ENCODE data around the gene DCLRE1B. TPM values are rescaled to one million over a fixed set of nuclear protein-coding genes. Genes with fewer than 3 reads are reported as not detected.

DCLRE1B gene
- polyA plus RNA-seq, 1 donor from 2014 or later = 7.3 TPM

DNA sequence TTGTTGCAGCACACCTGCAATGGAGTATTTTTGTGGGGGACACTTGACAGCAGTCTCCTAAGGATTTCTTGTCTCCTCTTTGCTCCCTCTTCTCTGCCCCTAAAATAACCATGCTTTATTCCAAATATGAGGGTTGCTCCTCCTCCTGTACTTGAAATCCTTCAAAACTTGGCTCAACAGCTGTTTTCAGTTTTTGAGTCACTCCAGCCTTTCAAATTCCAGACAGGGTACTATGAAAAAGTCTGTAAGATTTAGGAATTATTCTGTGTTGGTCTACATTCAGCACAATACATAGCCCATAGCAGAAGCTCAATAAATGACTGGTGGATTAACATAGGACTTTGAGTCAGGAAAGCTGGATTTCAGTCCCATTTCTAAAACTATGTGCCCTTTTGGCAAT lies 6.0 kb upstream of the DCLRE1B start:
- H2AFZ ChIP-seq (ENCODE audit: low read depth, low read length) = no peak overlapping the region
- peaks cover 7% of the 10 kb centered on the region for H3K79me2 ChIP-seq (replicated peaks; ENCODE audit: insufficient read depth, low read length)
- TF ChIP-seq, protein P1, sequence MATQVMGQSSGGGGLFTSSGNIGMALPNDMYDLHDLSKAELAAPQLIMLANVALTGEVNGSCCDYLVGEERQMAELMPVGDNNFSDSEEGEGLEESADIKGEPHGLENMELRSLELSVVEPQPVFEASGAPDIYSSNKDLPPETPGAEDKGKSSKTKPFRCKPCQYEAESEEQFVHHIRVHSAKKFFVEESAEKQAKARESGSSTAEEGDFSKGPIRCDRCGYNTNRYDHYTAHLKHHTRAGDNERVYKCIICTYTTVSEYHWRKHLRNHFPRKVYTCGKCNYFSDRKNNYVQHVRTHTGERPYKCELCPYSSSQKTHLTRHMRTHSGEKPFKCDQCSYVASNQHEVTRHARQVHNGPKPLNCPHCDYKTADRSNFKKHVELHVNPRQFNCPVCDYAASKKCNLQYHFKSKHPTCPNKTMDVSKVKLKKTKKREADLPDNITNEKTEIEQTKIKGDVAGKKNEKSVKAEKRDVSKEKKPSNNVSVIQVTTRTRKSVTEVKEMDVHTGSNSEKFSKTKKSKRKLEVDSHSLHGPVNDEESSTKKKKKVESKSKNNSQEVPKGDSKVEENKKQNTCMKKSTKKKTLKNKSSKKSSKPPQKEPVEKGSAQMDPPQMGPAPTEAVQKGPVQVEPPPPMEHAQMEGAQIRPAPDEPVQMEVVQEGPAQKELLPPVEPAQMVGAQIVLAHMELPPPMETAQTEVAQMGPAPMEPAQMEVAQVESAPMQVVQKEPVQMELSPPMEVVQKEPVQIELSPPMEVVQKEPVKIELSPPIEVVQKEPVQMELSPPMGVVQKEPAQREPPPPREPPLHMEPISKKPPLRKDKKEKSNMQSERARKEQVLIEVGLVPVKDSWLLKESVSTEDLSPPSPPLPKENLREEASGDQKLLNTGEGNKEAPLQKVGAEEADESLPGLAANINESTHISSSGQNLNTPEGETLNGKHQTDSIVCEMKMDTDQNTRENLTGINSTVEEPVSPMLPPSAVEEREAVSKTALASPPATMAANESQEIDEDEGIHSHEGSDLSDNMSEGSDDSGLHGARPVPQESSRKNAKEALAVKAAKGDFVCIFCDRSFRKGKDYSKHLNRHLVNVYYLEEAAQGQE (IDR thresholded peaks at IDR 0.05; ENCODE audit: borderline replicate concordance) = no peak
- TF ChIP-seq SMC3 (conservative IDR thresholded peaks at IDR 0.05; ENCODE audit: poor library complexity) (no peak), POLR2AphosphoS5 (IDR thresholded peaks at IDR 0.05) (no peak), TAF1 (IDR thresholded peaks at IDR 0.05; ENCODE audit: low read depth) (no peak), EP300 (conservative IDR thresholded peaks at IDR 0.05; ENCODE audit: poor library complexity, severe bottlenecking) (no peak), RAD21 (conservative IDR thresholded peaks at IDR 0.05) (no peak), MXI1 (conservative IDR thresholded peaks at IDR 0.05; ENCODE audit: poor library complexity, severe bottlenecking) (no peak), EZH2 (IDR thresholded peaks at IDR 0.05; ENCODE audit: borderline replicate concordance, insufficient read depth, low read length, poor library complexity, severe bottlenecking) (no peak)
- TF ChIP-seq, protein P2, sequence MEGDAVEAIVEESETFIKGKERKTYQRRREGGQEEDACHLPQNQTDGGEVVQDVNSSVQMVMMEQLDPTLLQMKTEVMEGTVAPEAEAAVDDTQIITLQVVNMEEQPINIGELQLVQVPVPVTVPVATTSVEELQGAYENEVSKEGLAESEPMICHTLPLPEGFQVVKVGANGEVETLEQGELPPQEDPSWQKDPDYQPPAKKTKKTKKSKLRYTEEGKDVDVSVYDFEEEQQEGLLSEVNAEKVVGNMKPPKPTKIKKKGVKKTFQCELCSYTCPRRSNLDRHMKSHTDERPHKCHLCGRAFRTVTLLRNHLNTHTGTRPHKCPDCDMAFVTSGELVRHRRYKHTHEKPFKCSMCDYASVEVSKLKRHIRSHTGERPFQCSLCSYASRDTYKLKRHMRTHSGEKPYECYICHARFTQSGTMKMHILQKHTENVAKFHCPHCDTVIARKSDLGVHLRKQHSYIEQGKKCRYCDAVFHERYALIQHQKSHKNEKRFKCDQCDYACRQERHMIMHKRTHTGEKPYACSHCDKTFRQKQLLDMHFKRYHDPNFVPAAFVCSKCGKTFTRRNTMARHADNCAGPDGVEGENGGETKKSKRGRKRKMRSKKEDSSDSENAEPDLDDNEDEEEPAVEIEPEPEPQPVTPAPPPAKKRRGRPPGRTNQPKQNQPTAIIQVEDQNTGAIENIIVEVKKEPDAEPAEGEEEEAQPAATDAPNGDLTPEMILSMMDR (IDR thresholded peaks at IDR 0.05; ENCODE audit: poor library complexity, severe bottlenecking) = no peak
- H3K4me2 ChIP-seq (ENCODE audit: low read length) = no peak overlapping the region
- H3F3A ChIP-seq (ENCODE audit: insufficient read depth, low read length, poor library complexity, severe bottlenecking) = peaks cover 5% of the 10 kb centered on the region
- no peak overlapping the region for H3K4me3 ChIP-seq (ENCODE audit: low read length)
- no peaks in the 10 kb centered on the region for H3K9me3 ChIP-seq (ENCODE audit: low read length)
- H3K27me3 ChIP-seq (ENCODE audit: insufficient read depth, low read depth, low read length) = no peaks in the 10 kb centered on the region
- H3K9ac ChIP-seq (ENCODE audit: low read length) = no peak overlapping the region
- H4K20me1 ChIP-seq (ENCODE audit: insufficient read depth) = no peaks in the 10 kb centered on the region
- H3K36me3 ChIP-seq (ENCODE audit: insufficient read depth, low read length) = peaks cover 13% of the 10 kb centered on the region
- H3K27ac ChIP-seq (ENCODE audit: low read length) = no peak overlapping the region
- H3K9me2 ChIP-seq (ENCODE audit: insufficient read depth, low read length) = no peaks in the 10 kb centered on the region

DNA sequence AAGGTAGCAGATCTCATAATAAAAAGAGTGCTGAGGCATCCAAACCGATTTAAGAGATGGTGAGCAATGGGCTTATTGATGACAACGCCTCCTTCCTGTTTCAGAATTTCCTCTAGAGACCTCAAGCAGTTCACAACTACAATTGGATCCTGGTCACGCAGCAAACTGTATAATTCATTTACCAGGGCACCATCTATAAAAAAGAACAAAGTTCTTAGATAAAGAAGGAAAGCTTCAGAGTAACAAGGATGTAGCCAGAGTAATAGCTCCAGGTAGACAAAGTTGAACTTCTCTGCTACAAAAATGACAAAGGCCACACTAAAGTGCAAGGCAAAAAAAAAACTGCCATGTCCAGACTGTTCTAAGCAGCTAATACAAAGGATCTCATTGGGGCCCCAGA lies 3.9 kb upstream of the DCLRE1B start:
- Histone ChIP-seq H3K4me3 (ENCODE audit: low read length) (no peak overlapping the region), H3K27me3 (ENCODE audit: insufficient read depth, low read depth, low read length) (no peaks in the 10 kb centered on the region), H2AFZ (ENCODE audit: low read depth, low read length) (no peak overlapping the region), H3K9me2 (ENCODE audit: insufficient read depth, low read length) (no peaks in the 10 kb centered on the region), H3K79me2 (replicated peaks; ENCODE audit: insufficient read depth, low read length) (peaks cover 13% of the 10 kb centered on the region), H3F3A (ENCODE audit: insufficient read depth, low read length, poor library complexity, severe bottlenecking) (peaks cover 6% of the 10 kb centered on the region), H3K4me2 (ENCODE audit: low read length) (no peak overlapping the region), H3K36me3 (ENCODE audit: insufficient read depth, low read length) (peaks cover 4% of the 10 kb centered on the region), H4K20me1 (ENCODE audit: insufficient read depth) (no peaks in the 10 kb centered on the region), H3K9me3 (ENCODE audit: low read length) (no peaks in the 10 kb centered on the region), H3K27ac (ENCODE audit: low read length) (no peak overlapping the region), H3K9ac (ENCODE audit: low read length) (no peak overlapping the region)
- TF ChIP-seq EP300 (conservative IDR thresholded peaks at IDR 0.05; ENCODE audit: poor library complexity, severe bottlenecking) (no peak), RAD21 (conservative IDR thresholded peaks at IDR 0.05) (no peak), MXI1 (conservative IDR thresholded peaks at IDR 0.05; ENCODE audit: poor library complexity, severe bottlenecking) (no peak), TAF1 (IDR thresholded peaks at IDR 0.05; ENCODE audit: low read depth) (no peak), EZH2 (IDR thresholded peaks at IDR 0.05; ENCODE audit: borderline replicate concordance, insufficient read depth, low read length, poor library complexity, severe bottlenecking) (no peak)
- TF ChIP-seq, protein P2 (IDR thresholded peaks at IDR 0.05; ENCODE audit: poor library complexity, severe bottlenecking) = no peak
